Neural cell (in vitro differentiated cells): ENCODE measurements around the gene EXOC3L2.

Experiments
- CTCF ChIP-seq: fragments of 450-650 bp; IDR thresholded peaks from 2 replicates; pipeline ENCODE4 v1.5.1; 2014; ENCODE audit warnings: antibody characterized with exemption, mild to moderate bottlenecking, moderate library complexity; ENCODE audit not compliant: poor library complexity, severe bottlenecking
- EZH2 ChIP-seq: fragments of 200-600, 300-800 bp; shearing (Covaris generic), sonication (generic); IDR thresholded peaks from 2 replicates; pipeline ENCODE4 v1.6.1; 2014; ENCODE audit warnings: antibody characterized with exemption, low read length, borderline replicate concordance, mild to moderate bottlenecking; ENCODE audit not compliant: insufficient read depth, poor library complexity, severe bottlenecking
- POLR2AphosphoS5 ChIP-seq: IDR thresholded peaks from 2 replicates; pipeline ENCODE4 v1.6.1; 2012
- TF ChIP-seq, protein P1 (sequence below): IDR thresholded peaks from 2 replicates; pipeline ENCODE4 v1.6.1; 2012; ENCODE audit warnings: borderline replicate concordance

- TF ChIP-seq CTCF, result no peak
- no peak for TF ChIP-seq EZH2
- no peak for TF ChIP-seq POLR2AphosphoS5
- TF ChIP-seq, protein P1, sequence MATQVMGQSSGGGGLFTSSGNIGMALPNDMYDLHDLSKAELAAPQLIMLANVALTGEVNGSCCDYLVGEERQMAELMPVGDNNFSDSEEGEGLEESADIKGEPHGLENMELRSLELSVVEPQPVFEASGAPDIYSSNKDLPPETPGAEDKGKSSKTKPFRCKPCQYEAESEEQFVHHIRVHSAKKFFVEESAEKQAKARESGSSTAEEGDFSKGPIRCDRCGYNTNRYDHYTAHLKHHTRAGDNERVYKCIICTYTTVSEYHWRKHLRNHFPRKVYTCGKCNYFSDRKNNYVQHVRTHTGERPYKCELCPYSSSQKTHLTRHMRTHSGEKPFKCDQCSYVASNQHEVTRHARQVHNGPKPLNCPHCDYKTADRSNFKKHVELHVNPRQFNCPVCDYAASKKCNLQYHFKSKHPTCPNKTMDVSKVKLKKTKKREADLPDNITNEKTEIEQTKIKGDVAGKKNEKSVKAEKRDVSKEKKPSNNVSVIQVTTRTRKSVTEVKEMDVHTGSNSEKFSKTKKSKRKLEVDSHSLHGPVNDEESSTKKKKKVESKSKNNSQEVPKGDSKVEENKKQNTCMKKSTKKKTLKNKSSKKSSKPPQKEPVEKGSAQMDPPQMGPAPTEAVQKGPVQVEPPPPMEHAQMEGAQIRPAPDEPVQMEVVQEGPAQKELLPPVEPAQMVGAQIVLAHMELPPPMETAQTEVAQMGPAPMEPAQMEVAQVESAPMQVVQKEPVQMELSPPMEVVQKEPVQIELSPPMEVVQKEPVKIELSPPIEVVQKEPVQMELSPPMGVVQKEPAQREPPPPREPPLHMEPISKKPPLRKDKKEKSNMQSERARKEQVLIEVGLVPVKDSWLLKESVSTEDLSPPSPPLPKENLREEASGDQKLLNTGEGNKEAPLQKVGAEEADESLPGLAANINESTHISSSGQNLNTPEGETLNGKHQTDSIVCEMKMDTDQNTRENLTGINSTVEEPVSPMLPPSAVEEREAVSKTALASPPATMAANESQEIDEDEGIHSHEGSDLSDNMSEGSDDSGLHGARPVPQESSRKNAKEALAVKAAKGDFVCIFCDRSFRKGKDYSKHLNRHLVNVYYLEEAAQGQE, result no peak
Measured at GRCh38 chr19:45189971-45190370, 55.2 kb downstream of the EXOC3L2 start.
